Epithelial cell of proximal tubule (primary cell): ENCODE results near the gene LIG1. TPM values are rescaled to one million over a fixed set of nuclear protein-coding genes. Genes with fewer than 3 reads are reported as not detected.

Source experiments
- DNase-seq: peaks from one replicate; pipeline ENCODE4 v3.0.0-alpha.2; 2011; ENCODE audit warnings: low read depth
- H3K4me3 ChIP-seq: 2 replicates; pipeline ENCODE4 v1.5.1; 2011; ENCODE audit warnings: low read depth, mild to moderate bottlenecking, low read length
- CTCF ChIP-seq: conservative IDR thresholded peaks from 2 replicates; pipeline ENCODE4 v1.5.1; 2012; ENCODE audit warnings: low read depth, mild to moderate bottlenecking, low read length
- total RNA-seq: library from RNA; depleted of rRNA; stranded (reverse); fragments of >200 nt; gene quantifications from 2 replicates; pipeline ENCODE4 v1.2.3, GENCODE V29; 2015

Gene LIG1
- total RNA-seq, 1 donor from 2014 or later: 81.9 TPM

- no peak for DNase-seq
- no peak for TF ChIP-seq CTCF
- H3K4me3 ChIP-seq: no peak overlapping the region
These were observed 52.5 kb downstream of the LIG1 start for GRCh38 chr19:48117515-48118130.

DNA sequence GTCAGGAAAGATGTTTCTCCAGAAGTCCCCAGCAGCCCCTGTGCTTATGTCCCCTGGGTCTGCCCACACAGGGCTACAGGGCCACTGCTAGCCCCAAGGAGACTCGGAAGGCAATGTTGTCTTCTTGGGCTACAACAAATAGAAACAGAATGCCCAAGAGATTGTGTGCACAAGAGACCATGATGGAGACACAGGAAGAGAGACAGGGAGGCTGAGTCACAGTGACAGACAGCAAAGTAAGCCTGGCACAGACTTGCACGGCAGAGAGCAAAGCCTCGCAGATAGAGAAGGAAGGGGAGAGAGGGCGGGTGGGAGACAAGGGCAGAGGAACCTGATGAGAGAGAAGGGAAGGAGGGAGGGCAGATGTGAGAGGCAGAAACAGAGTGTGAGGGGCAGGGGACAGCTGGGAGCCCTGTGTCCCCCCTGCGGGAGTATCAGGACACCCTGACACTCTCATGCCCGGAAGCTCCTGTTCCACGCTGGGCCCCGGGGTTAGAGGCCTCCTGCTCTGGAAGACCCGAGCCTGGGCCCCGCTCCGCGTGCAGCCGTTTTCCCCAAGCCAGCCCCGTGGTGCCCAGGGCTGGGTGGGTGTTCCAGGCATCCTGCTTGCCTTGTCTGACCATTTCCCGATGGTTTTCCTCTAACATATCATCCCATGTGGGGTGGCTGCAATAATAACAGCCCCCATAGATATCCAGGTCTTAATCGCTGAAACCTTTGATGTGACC is 56.8 kb downstream of the LIG1 start:
- no peak for TF ChIP-seq CTCF
- no peak for DNase-seq
- H3K4me3 ChIP-seq: no peak overlapping the region

DNA sequence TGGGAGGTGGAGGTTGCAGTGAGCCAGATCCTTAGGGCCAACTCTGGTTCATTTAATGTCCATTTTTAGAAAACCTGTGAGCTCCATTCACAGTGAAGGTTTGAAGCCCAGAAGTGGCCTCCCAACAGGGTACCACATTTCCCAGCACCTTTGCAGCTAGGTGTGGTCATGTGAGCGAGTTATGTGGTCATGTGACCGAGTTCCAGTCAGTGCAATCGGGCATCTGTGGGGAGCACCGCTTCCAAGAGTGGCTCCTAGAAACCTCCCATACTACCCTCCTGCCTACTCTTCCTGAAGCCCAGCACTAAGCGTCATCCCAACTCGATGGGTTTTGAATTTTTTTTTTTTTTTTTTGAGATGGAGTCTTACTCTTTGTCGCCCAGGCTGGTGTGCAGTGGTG is 58.9 kb downstream of the LIG1 start:
- no peak for DNase-seq
- H3K4me3 ChIP-seq: no peak overlapping the region
- TF ChIP-seq CTCF: no peak

GRCh38 chr19:48110350-48110966 is 59.7 kb downstream of the LIG1 start, which contains the start of gene PLA2G4C:
TSS of gene PLA2G4C (minus strand) at chr19:48110817. CDS start at chr19:48106529, 4,288 bp downstream.
- peak; percentile 83 for DNase-seq
- H3K4me3 ChIP-seq: peak within 1 kb of the TSS; percentile 80
- no peak for TF ChIP-seq CTCF

DNA sequence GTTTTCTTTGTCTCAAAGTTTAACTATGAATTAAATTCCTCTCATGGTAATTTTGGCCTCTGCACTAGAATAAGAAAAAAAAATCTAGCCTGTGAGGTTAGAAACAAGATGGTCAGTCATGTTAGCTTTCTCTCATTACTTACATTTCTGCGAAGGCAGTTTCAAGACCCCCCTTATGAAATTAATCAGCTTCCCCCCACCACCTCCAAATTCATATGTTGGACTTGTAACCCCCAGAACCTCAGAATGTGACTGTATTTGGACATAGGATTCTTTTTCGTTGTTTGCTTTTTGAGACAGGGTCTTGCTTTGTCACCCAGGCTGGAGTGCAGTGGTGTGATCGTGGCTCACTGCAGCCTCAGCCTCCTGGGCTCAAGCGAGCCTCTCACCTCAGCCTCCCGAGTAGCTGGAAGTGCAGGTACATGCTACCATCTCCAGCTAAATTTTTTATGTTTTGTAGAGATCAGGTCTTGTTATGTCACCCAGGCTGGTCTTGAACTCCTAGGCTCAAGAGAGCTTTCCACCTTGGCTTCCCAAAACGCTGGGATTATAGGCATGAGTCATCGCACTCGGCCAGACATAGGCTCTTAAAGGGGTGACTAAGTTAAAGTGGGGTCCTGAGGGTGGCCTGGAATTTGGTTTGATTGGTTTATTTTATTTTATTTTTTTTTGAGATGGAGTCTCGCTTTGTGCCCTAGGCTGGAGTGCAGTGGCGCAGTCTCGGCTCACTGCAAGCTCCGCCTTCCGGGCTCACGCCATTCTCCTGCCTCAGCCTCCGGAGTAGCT is 61.0 kb downstream of the LIG1 start:
- peak overlapping the region; percentile 80 for H3K4me3 ChIP-seq
- no peak for TF ChIP-seq CTCF
- DNase-seq: no peak

- no peak for TF ChIP-seq CTCF
- H3K4me3 ChIP-seq: no peak overlapping the region
These were observed 66.2 kb downstream of the LIG1 start for GRCh38 chr19:48103922-48104321.

More at GRCh38 chr19:48103922-48104321, 66.2 kb downstream of the LIG1 start:
- DNase-seq: no peak
